GM23248 (cell line): ENCODE data around the gene CNKSR1. TPM values are rescaled to one million over a fixed set of nuclear protein-coding genes. Genes with fewer than 3 reads are reported as not detected.

Experiments
- DNase-seq: peaks from one replicate; pipeline ENCODE4 v3.0.0-alpha.2; 2015
- H2AFZ ChIP-seq: fragments of 200-600 bp; sonication (generic); 2 replicates; pipeline ENCODE4 v1.6.1; 2016; ENCODE audit warnings: antibody characterized with exemption
- H3F3A ChIP-seq: fragments of 200-600 bp; sonication (generic); 2 replicates; pipeline ENCODE4 v1.6.1; 2016; ENCODE audit warnings: mild to moderate bottlenecking, antibody characterized with exemption, mixed run types; ENCODE audit not compliant: insufficient read depth
- H3K27ac ChIP-seq: fragments of 200-600 bp; sonication (generic); 2 replicates; pipeline ENCODE4 v1.5.1; 2016; ENCODE audit warnings: mild to moderate bottlenecking
- H3K27me3 ChIP-seq: fragments of 200-600 bp; sonication (generic); replicated peaks from 2 replicates; pipeline ENCODE4 v1.6.1; 2016; ENCODE audit warnings: mild to moderate bottlenecking; ENCODE audit not compliant: insufficient read depth
- H3K36me3 ChIP-seq: fragments of 200-600 bp; sonication (generic); 2 replicates; pipeline ENCODE4 v1.6.1; 2016; ENCODE audit warnings: low read depth, mild to moderate bottlenecking
- H3K4me1 ChIP-seq: fragments of 200-600 bp; sonication (generic); 2 replicates; pipeline ENCODE4 v1.6.1; 2016; ENCODE audit warnings: mild to moderate bottlenecking; ENCODE audit not compliant: insufficient read depth
- H3K4me2 ChIP-seq: fragments of 200-600 bp; sonication (generic); one replicate; pipeline ENCODE4 v1.6.1; 2016; ENCODE audit warnings: mild to moderate bottlenecking; ENCODE audit not compliant: unreplicated experiment
- H3K4me3 ChIP-seq: fragments of 200-600 bp; sonication (generic); 2 replicates; pipeline ENCODE4 v1.5.1; 2016; ENCODE audit warnings: mild to moderate bottlenecking
- H3K79me2 ChIP-seq: fragments of 200-600 bp; sonication (generic); 2 replicates; pipeline ENCODE4 v1.6.1; 2016; ENCODE audit warnings: mild to moderate bottlenecking; ENCODE audit not compliant: insufficient read depth
- H3K9ac ChIP-seq: fragments of 200-600 bp; sonication (generic); 2 replicates; pipeline ENCODE4 v1.6.1; 2016; ENCODE audit warnings: mild to moderate bottlenecking
- H3K9me2 ChIP-seq: fragments of 200-600 bp; sonication (generic); 2 replicates; pipeline ENCODE4 v1.6.1; 2016; ENCODE audit warnings: mixed run types, mild to moderate bottlenecking, moderate library complexity; ENCODE audit not compliant: insufficient read depth
- H3K9me3 ChIP-seq: fragments of 200-600 bp; sonication (generic); one replicate; pipeline ENCODE4 v1.6.1; 2017; ENCODE audit warnings: low read depth
- H4K20me1 ChIP-seq: fragments of 200-600 bp; sonication (generic); 2 replicates; pipeline ENCODE4 v1.6.0; 2016; ENCODE audit not compliant: insufficient read depth
- EZH2 ChIP-seq: fragments of 200-600 bp; sonication (generic); IDR thresholded peaks from 2 replicates; pipeline ENCODE4 v1.6.1; 2018; ENCODE audit warnings: antibody characterized with exemption, mild to moderate bottlenecking; ENCODE audit not compliant: insufficient read depth, poor library complexity, severe bottlenecking
- EZH2phosphoT487 ChIP-seq: fragments of 200-600 bp; sonication (generic); IDR thresholded peaks from 2 replicates; pipeline ENCODE4 v1.6.1; 2018; ENCODE audit warnings: antibody characterized with exemption, moderate library complexity, mild to moderate bottlenecking, low read depth; ENCODE audit not compliant: insufficient read depth
- WGBS, 2 experiments: methylation state at CpG; one replicate each; pipeline ENCODE4 v1.1.6; 2015 to 2017; ENCODE audit warnings: low lambda C conversion rate in 2 of 2, low coverage in 1 of 2; ENCODE audit errors: missing lambda C conversion rate in 2 of 2; 5-methylcytosine and 5-hydroxymethylcytosine counted together
- in situ Hi-C: fragments of 300-500 bp; cut with MboI; formaldehyde crosslinking; loops from 2 replicates; pipeline ENCODE4 v1.15.0; 2020
- polyA plus RNA-seq: library from polyadenylated mRNA; unstranded; fragments of >200 nt; fragmentation: Nextera tagmentation; extraction: Ambion mirVana; gene quantifications from 2 replicates; pipeline ENCODE4 v1.2.1, GENCODE V29; 2016
- total RNA-seq: library from RNA; depleted of rRNA; stranded (reverse); fragments of >200 nt; shearing (Covaris generic); gene quantifications from 2 replicates; pipeline ENCODE4 v1.2.3, GENCODE V29; 2014

Gene CNKSR1
- total and polyA plus RNA-seq, 2 experiments from 2014 or later = not detected

GRCh38 chr1:26145041-26145959 lies 32.0 kb upstream of the CNKSR1 start:
- no peak overlapping the region for H3K4me3 ChIP-seq
- no peak overlapping the region for H3K27ac ChIP-seq
- peak overlapping the region; percentile 68 for H2AFZ ChIP-seq
- H3K27me3 ChIP-seq = peaks cover 23% of the 10 kb centered on the region
- in situ Hi-C loops = no loop called here
- no peak overlapping the region for H3K9ac ChIP-seq
- H3K9me3 ChIP-seq = no peaks in the 10 kb centered on the region
- H4K20me1 ChIP-seq = no peaks in the 10 kb centered on the region
- TF ChIP-seq EZH2 (no peak), EZH2phosphoT487 (no peak)
- 19% methylated on average over 19 of the region's 19 CpGs for WGBS, 2 experiments
- peak; percentile 89 for DNase-seq
- peak overlapping the region; percentile 47 for H3K4me2 ChIP-seq
- no peaks in the 10 kb centered on the region for H3F3A ChIP-seq
- no peaks in the 10 kb centered on the region for H3K79me2 ChIP-seq
- H3K9me2 ChIP-seq = no peaks in the 10 kb centered on the region
- no peaks in the 10 kb centered on the region for H3K36me3 ChIP-seq
- no peaks in the 10 kb centered on the region for H3K4me1 ChIP-seq

- TF ChIP-seq EZH2 = no peak
- no peak for TF ChIP-seq EZH2phosphoT487
- in situ Hi-C loops = no loop called here
- Histone ChIP-seq H3K27me3 (peaks cover 29% of the 10 kb centered on the region), H3F3A (no peaks in the 10 kb centered on the region), H3K4me3 (no peak overlapping the region), H3K79me2 (no peaks in the 10 kb centered on the region), H4K20me1 (no peaks in the 10 kb centered on the region), H3K36me3 (no peaks in the 10 kb centered on the region), H3K27ac (no peak overlapping the region), H3K4me2 (no peak overlapping the region), H3K9me2 (no peaks in the 10 kb centered on the region), H3K4me1 (no peaks in the 10 kb centered on the region), H2AFZ (no peak overlapping the region), H3K9me3 (no peaks in the 10 kb centered on the region), H3K9ac (no peak overlapping the region)
- no peak for DNase-seq
- 2 to 5% methylated on average over 6 of the region's 6 CpGs for WGBS, 2 experiments
Observed at GRCh38 chr1:26145960-26146294, 31.4 kb upstream of the CNKSR1 start.

GRCh38 chr1:26148887-26149286 lies 28.4 kb upstream of the CNKSR1 start:
- H3K4me1 ChIP-seq = no peaks in the 10 kb centered on the region
- H3K4me2 ChIP-seq = no peak overlapping the region
- H3K9ac ChIP-seq = no peak overlapping the region
- H3K27ac ChIP-seq = no peak overlapping the region
- in situ Hi-C loops = no loop called here
- no peaks in the 10 kb centered on the region for H3K9me2 ChIP-seq
- no peak overlapping the region for H2AFZ ChIP-seq
- no peaks in the 10 kb centered on the region for H3K79me2 ChIP-seq
- H3K4me3 ChIP-seq = no peak overlapping the region
- H3F3A ChIP-seq = no peaks in the 10 kb centered on the region
- H3K27me3 ChIP-seq = peaks cover 47% of the 10 kb centered on the region
- TF ChIP-seq EZH2phosphoT487 = no peak
- TF ChIP-seq EZH2 = no peak
- H3K9me3 ChIP-seq = no peaks in the 10 kb centered on the region
- no peak for DNase-seq
- no peaks in the 10 kb centered on the region for H3K36me3 ChIP-seq
- no peaks in the 10 kb centered on the region for H4K20me1 ChIP-seq

GRCh38 chr1:26153966-26154532 lies 23.2 kb upstream of the CNKSR1 start:
- Histone ChIP-seq H3K36me3 (no peaks in the 10 kb centered on the region), H3K4me1 (no peaks in the 10 kb centered on the region), H3K9ac (no peak overlapping the region), H2AFZ (no peak overlapping the region), H3K4me3 (no peak overlapping the region), H3K27ac (no peak overlapping the region), H4K20me1 (no peaks in the 10 kb centered on the region), H3K9me2 (no peaks in the 10 kb centered on the region), H3K79me2 (no peaks in the 10 kb centered on the region), H3F3A (no peaks in the 10 kb centered on the region), H3K9me3 (no peaks in the 10 kb centered on the region), H3K4me2 (no peak overlapping the region), H3K27me3 (peaks cover 32% of the 10 kb centered on the region)
- 43 to 45% methylated on average over 5 of the region's 5 CpGs for WGBS, 2 experiments
- DNase-seq = no peak
- in situ Hi-C loops = no loop called here
- TF ChIP-seq EZH2 (no peak), EZH2phosphoT487 (no peak)
